K562 treated with DMSO at 1 percent for 48 hours (cell line): ENCODE data around the gene PCP4L1. TPM values are rescaled to one million over a fixed set of nuclear protein-coding genes. Genes with fewer than 3 reads are reported as not detected.

Experiments used
- total RNA-seq: library from RNA; unstranded; fragments of 300-600 nt; gene quantifications from 2 replicates; pipeline ENCODE4 v1.2.3, GENCODE V29; 2022; ENCODE audit warnings: low replicate concordance; ENCODE audit errors: extremely low read depth

Gene PCP4L1
- not detected in 2 replicates for total RNA-seq

GRCh38 chr1:161258439-161259344 lies at the start of gene PCP4L1:
TSS of gene PCP4L1 (plus strand) at chr1:161258745. CDS start at chr1:161258975, 230 bp downstream.

GRCh38 chr1:161215076-161215475 lies 43.5 kb upstream of the PCP4L1 start, which contains the start of gene FCER1G:
TSS of gene FCER1G (plus strand) at chr1:161215295. CDS start at chr1:161215322, 27 bp downstream.

GRCh38 chr1:161225534-161226319 lies 32.8 kb upstream of the PCP4L1 start, which contains the start of gene TOMM40L:
TSS of gene TOMM40L (plus strand) at chr1:161226060. CDS start at chr1:161226490, 430 bp downstream.

GRCh38 chr1:161238039-161238473 lies 20.5 kb upstream of the PCP4L1 start, which contains the start of gene NR1I3:
TSS of gene NR1I3 (minus strand) at chr1:161238203. CDS start at chr1:161236565, 1,638 bp downstream.

GRCh38 chr1:161309868-161310267 lies 51.3 kb downstream of the PCP4L1 start, which contains the start of gene MPZ:
TSS of gene MPZ (minus strand) at chr1:161309968. CDS start at chr1:161309905, 63 bp downstream.

GRCh38 chr1:161314201-161314981 lies 55.8 kb downstream of the PCP4L1 start, which contains the start of gene SDHC:
TSS of gene SDHC (plus strand) at chr1:161314381. CDS start at chr1:161314406, 25 bp downstream.

Other genes starting within 250 kb of the PCP4L1 start
- gene F11R, start 237.6 kb upstream of the PCP4L1 start, total RNA-seq: not detected in 2 replicates
- not detected in 2 replicates for gene TSTD1, start 219.8 kb upstream of the PCP4L1 start, total RNA-seq
- not detected in 2 replicates for gene USF1, start 212.8 kb upstream of the PCP4L1 start, total RNA-seq
- gene ARHGAP30, start 188.9 kb upstream of the PCP4L1 start, total RNA-seq: not detected in 2 replicates
- gene NECTIN4, start 169.2 kb upstream of the PCP4L1 start, total RNA-seq: not detected in 2 replicates
- not detected in 2 replicates for gene KLHDC9, start 160.4 kb upstream of the PCP4L1 start, total RNA-seq
- not detected in 2 replicates for gene PFDN2, start 140.7 kb upstream of the PCP4L1 start, total RNA-seq
- gene NIT1, start 140.6 kb upstream of the PCP4L1 start, total RNA-seq: not detected in 2 replicates
- gene DEDD, start 126.1 kb upstream of the PCP4L1 start, total RNA-seq: not detected in 2 replicates
- gene UFC1, start 104.8 kb upstream of the PCP4L1 start, total RNA-seq: 444 TPM in 1 of 2 replicates, not detected in the other
- not detected in 2 replicates for gene USP21, start 99.2 kb upstream of the PCP4L1 start, total RNA-seq
- gene PPOX, start 92.3 kb upstream of the PCP4L1 start, total RNA-seq: not detected in 2 replicates
- not detected in 2 replicates for gene B4GALT3, start 81.2 kb upstream of the PCP4L1 start, total RNA-seq
- gene ADAMTS4, start 59.7 kb upstream of the PCP4L1 start, total RNA-seq: not detected in 2 replicates
- gene NDUFS2, start 56.4 kb upstream of the PCP4L1 start, total RNA-seq: not detected in 2 replicates
- not detected in 2 replicates for gene FCER1G, start 43.5 kb upstream of the PCP4L1 start, total RNA-seq
- not detected in 2 replicates for gene APOA2, start 35.1 kb upstream of the PCP4L1 start, total RNA-seq
- not detected in 2 replicates for gene TOMM40L, start 32.7 kb upstream of the PCP4L1 start, total RNA-seq
- not detected in 2 replicates for gene NR1I3, start 20.5 kb upstream of the PCP4L1 start, total RNA-seq
- not detected in 2 replicates for gene MPZ, start 51.2 kb downstream of the PCP4L1 start, total RNA-seq
- not detected in 2 replicates for gene SDHC, start 55.6 kb downstream of the PCP4L1 start, total RNA-seq
- not detected in 2 replicates for gene CFAP126, start 109.1 kb downstream of the PCP4L1 start, total RNA-seq
- not detected in 2 replicates for gene FCGR2A, start 246.7 kb downstream of the PCP4L1 start, total RNA-seq